ENCODE data around the gene CCDC28B. TPM values are rescaled to one million over a fixed set of nuclear protein-coding genes. Genes with fewer than 3 reads are reported as not detected.
"Not testable (repeated sequence)": the region's sequence is repeated elsewhere in the genome, so short reads cannot be mapped to it uniquely, and the experiment has no call there.

Gene CCDC28B
- 10 to 100 TPM in 1 of 2 donors, 1 to 10 TPM in 1; 9.5 to 11.2 TPM for total RNA-seq

DNA sequence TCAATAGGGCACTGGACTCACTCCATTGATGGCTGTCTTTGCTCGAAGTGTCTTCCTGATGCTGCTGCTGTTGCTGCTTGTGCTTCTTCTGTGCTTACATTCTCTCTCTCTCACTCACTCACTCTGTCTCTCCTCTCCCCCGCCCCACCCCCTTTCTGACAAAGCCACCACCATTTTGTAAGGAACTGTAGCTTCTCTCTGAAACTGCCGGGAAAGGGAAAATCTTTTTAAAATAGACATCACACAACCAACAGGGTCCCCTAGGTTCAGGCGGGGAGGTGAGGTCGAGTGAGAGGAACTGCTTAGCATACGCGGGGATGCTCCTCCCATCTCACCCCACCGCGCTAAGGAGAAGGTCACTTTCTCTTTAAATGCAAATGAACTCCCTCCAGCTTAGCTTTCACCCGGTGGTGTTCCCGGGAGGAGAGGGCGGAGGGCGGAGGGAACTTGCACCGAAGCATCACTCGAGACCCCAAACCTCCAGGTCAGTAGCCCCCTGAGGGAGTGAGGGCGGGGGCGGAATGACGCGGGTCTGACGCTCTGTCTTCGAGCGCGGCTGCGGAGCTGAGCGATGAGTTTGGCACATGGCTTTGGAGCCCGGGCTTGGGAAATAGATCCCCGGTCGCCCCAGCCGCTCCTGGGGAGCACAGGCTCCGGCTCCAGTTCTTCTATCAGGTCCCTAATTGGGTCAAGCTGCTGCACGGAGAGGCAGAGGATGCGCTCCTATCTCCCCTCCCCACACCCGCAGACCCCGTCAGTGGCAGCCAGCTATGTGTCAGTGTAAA is at the start of gene CCDC28B:
Gene CCDC28B, plus strand, starts transcription at position 370 of the 785 bp plus-strand sequence. CDS start 1,341 bp downstream, outside the sequence.
- TF ChIP-seq CTCF (IDR thresholded peaks at IDR 0.05): no peak
- H3K9me3 ChIP-seq: no peaks in the 10 kb centered on the region
- DNase-seq (ENCODE audit: low spot score): peak; percentile 85
- H3K27me3 ChIP-seq: no peaks in the 10 kb centered on the region
- H3K27ac ChIP-seq: peak within 1 kb of the TSS; percentile 91 to 93
- peak within 1 kb of the TSS; percentile 58 to 65 for H3K4me3 ChIP-seq
- peaks cover 0 to 43% of the 10 kb centered on the region in 2 donors for H3K4me1 ChIP-seq
- peaks cover 21% of the 10 kb centered on the region for H3K36me3 ChIP-seq

- H3K36me3 ChIP-seq: peaks cover 10% of the 10 kb centered on the region
- H3K4me1 ChIP-seq: peaks cover 0 to 19% of the 10 kb centered on the region in 2 donors
- H3K27ac ChIP-seq: no peak overlapping the region
Measured at GRCh38 chr1:32150847-32151246, 49.5 kb upstream of the CCDC28B start.

DNA sequence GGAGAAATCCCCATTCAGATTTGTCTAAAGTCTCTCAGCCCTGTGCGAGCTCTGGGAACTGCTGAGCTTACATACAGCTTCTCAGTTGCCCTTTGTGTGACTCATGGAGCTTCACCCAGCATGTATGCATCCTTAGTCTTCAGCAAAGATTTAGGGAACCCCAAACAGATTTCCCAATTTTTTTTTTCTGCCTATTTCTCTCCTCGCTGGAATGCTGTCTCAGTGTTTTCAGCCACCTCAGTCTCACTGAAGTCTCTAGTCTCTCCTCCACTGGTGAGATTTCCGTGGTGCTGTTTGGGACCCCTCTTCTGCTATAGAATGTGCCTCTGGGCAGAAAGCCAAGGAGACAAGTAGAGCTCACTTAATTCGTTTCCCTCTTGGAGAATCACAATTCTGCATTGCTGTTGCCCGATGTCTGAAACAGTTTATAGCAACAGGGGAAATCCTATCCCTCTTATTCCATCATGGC is 49.0 kb upstream of the CCDC28B start:
- Histone ChIP-seq H3K4me3 (no peak overlapping the region), H3K36me3 (peaks cover 15% of the 10 kb centered on the region), H3K9me3 (peaks cover 0 to 13% of the 10 kb centered on the region in 2 donors), H3K27me3 (no peaks in the 10 kb centered on the region), H3K27ac (no peak overlapping the region), H3K4me1 (peaks cover 0 to 19% of the 10 kb centered on the region in 2 donors)
- no peak for TF ChIP-seq CTCF (IDR thresholded peaks at IDR 0.05)
- DNase-seq (ENCODE audit: low spot score): no peak

More at GRCh38 chr1:32150847-32151246, 49.5 kb upstream of the CCDC28B start:
- H3K27me3 ChIP-seq: no peaks in the 10 kb centered on the region
- no peak for DNase-seq (ENCODE audit: low spot score)
- H3K4me3 ChIP-seq: no peak overlapping the region
- TF ChIP-seq CTCF (IDR thresholded peaks at IDR 0.05): no peak
- H3K9me3 ChIP-seq: peaks cover 0 to 13% of the 10 kb centered on the region in 2 donors

DNA sequence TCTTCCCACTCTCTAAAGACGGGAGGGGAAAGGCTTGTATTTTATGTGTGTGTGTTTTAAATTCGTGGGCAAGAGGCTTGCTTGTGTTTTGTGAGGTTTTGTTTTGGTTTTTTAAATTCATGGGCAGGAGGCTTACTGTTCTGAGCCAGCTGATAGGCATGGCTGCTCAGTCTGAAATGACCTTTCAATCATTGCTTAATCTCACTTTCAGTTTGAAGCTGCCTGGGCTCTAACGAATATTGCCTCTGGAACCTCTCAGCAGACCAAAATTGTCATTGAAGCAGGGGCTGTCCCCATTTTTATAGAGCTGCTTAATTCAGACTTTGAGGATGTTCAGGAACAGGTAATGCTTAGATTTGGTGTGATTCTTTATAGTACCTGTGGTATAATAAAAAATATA is 41.2 kb upstream of the CCDC28B start:
- no peak overlapping the region for H3K27ac ChIP-seq
- TF ChIP-seq CTCF (IDR thresholded peaks at IDR 0.05): no peak
- no peak overlapping the region for H3K4me3 ChIP-seq
- DNase-seq (ENCODE audit: low spot score): no peak
- no peaks in the 10 kb centered on the region for H3K9me3 ChIP-seq
- peaks cover 84% of the 10 kb centered on the region for H3K36me3 ChIP-seq
- H3K27me3 ChIP-seq: no peaks in the 10 kb centered on the region
- H3K4me1 ChIP-seq: no peaks in the 10 kb centered on the region

DNA sequence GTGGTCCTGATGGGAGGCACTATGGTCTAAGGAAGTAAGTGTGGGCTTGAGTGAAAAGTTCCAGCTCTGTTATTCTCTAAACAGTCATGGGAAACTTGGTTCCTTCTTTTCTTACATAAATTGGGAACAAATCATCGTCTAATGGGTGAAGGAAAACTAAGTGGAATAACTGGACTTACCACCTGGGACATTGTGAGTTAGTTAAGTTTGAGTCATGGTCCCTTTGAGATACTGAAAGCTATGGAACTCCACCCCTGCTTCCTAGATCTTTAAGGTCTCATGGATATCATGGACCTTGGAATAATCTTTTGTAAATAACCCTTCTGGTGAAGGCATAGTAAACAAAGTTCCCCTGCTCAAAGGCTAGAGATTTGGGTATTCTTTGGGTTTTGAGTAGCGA is 37.0 kb upstream of the CCDC28B start:
- H3K27me3 ChIP-seq: no peaks in the 10 kb centered on the region
- no peaks in the 10 kb centered on the region for H3K4me1 ChIP-seq
- peaks cover 92% of the 10 kb centered on the region for H3K36me3 ChIP-seq
- no peak for DNase-seq (ENCODE audit: low spot score)
- H3K27ac ChIP-seq: no peak overlapping the region
- no peak overlapping the region for H3K4me3 ChIP-seq
- no peak for TF ChIP-seq CTCF (IDR thresholded peaks at IDR 0.05)
- H3K9me3 ChIP-seq: no peaks in the 10 kb centered on the region

- H3K4me1 ChIP-seq; H3K9me3 ChIP-seq; H3K27ac ChIP-seq; H3K27me3 ChIP-seq; DNase-seq (ENCODE audit: low spot score); H3K4me3 ChIP-seq: not testable (repeated sequence)
- H3K36me3 ChIP-seq: peaks cover 96% of the 10 kb centered on the region
Measured at GRCh38 chr1:32165633-32166032, 34.8 kb upstream of the CCDC28B start.
